PC-9 (cell line): ENCODE measurements around the gene CRY2. TPM values are rescaled to one million over a fixed set of nuclear protein-coding genes. Genes with fewer than 3 reads are reported as not detected.

Experiments used
- BruUV-seq: library from RNA; stranded (reverse); fragments of 400-500 nt; replicated peaks from 2 replicates; lab custom pipeline; 2021; lab: Mats Ljungman, UMichigan
- CTCF ChIA-PET: fragments of 300-600 bp; sonication (Branson Sonifier 250); formaldehyde crosslinking; loops from one replicate; lab custom pipeline; 2022; ENCODE audit warnings: antibody characterized with exemption; lab: Charles Lee
- POLR2A ChIA-PET: fragments of 300-600 bp; sonication (Branson Sonifier 250); formaldehyde crosslinking; loops from one replicate; lab custom pipeline; 2022; ENCODE audit warnings: antibody characterized with exemption; ENCODE audit not compliant: unreplicated experiment; lab: Charles Lee
- DNase-seq, 2 experiments: peaks; one replicate each; pipeline versions ENCODE4 v3.0.0 to v3.0.0-alpha.2; 2015 to 2022; ENCODE audit warnings: mixed read lengths in 1 of 2
- H2AFZ ChIP-seq: fragments of 200-600 bp; sonication (generic); 2 replicates; pipeline ENCODE4 v1.8.1; 2017; ENCODE audit warnings: antibody characterized with exemption
- H3F3A ChIP-seq: fragments of 200-600 bp; sonication (generic); 2 replicates; pipeline ENCODE4 v1.8.1; 2017; ENCODE audit warnings: antibody characterized with exemption, mild to moderate bottlenecking, low read depth; ENCODE audit not compliant: insufficient read depth
- H3K27ac ChIP-seq: fragments of 200-600 bp; sonication (generic); 2 replicates; pipeline ENCODE4 v1.6.1; 2016; ENCODE audit warnings: mixed run types
- H3K27me3 ChIP-seq: fragments of 200-600 bp; sonication (generic); 2 replicates; pipeline ENCODE4 v1.6.1; 2016; ENCODE audit warnings: low read depth, mixed run types; ENCODE audit not compliant: insufficient read depth
- H3K36me3 ChIP-seq: fragments of 200-600 bp; sonication (generic); 2 replicates; pipeline ENCODE4 v1.6.1; 2016; ENCODE audit warnings: low read depth, mixed run types
- H3K4me1 ChIP-seq: fragments of 200-600 bp; sonication (generic); replicated peaks from 2 replicates; pipeline ENCODE4 v1.6.1; 2016; ENCODE audit warnings: mixed run types; ENCODE audit not compliant: insufficient read depth
- H3K4me2 ChIP-seq: fragments of 200-600 bp; sonication (generic); 2 replicates; pipeline ENCODE4 v1.6.1; 2017; ENCODE audit warnings: mixed run types
- H3K4me3 ChIP-seq: fragments of 200-600 bp; sonication (generic); 2 replicates; pipeline ENCODE4 v1.6.1; 2016; ENCODE audit warnings: mixed run types
- H3K79me2 ChIP-seq: fragments of 200-600 bp; sonication (generic); 2 replicates; pipeline ENCODE4 v1.6.1; 2017; ENCODE audit warnings: low read depth, mixed run types
- H3K9me2 ChIP-seq: fragments of 200-600 bp; sonication (generic); 2 replicates; pipeline ENCODE4 v1.8.1; 2017; ENCODE audit warnings: mild to moderate bottlenecking; ENCODE audit not compliant: insufficient read depth
- H3K9me3 ChIP-seq: fragments of 200-600 bp; sonication (generic); 2 replicates; pipeline ENCODE4 v1.8.1; 2016; ENCODE audit warnings: low read depth; ENCODE audit not compliant: insufficient read depth
- H4K20me1 ChIP-seq: fragments of 200-600 bp; sonication (generic); 2 replicates; pipeline ENCODE4 v1.8.1; 2017; ENCODE audit not compliant: insufficient read depth
- EZH2 ChIP-seq: fragments of 200-600 bp; sonication (generic); IDR thresholded peaks from 2 replicates; pipeline ENCODE4 v1.8.0; 2017; ENCODE audit warnings: antibody characterized with exemption, low read depth
- intact Hi-C: fragments of 100-400 bp; cut with micrococcal nuclease; formaldehyde crosslinking; loops from one replicate; pipeline ENCODE4 v1.10.0; 2022; ENCODE audit not compliant: unreplicated experiment
- total RNA-seq: library from RNA; stranded (reverse); gene quantifications from 2 replicates; pipeline ENCODE4 v1.2.3, GENCODE V29; 2021
- TF ChIP-seq, protein P1 (sequence below): fragments of 200-600 bp; sonication (generic); conservative IDR thresholded peaks from 2 replicates; pipeline ENCODE4 v1.6.1; 2017; ENCODE audit warnings: mixed run types, antibody characterized with exemption, mild to moderate bottlenecking, moderate library complexity

CRY2 gene
- total RNA-seq, 1 experiment from 2014 or later: 17.5 TPM

DNA sequence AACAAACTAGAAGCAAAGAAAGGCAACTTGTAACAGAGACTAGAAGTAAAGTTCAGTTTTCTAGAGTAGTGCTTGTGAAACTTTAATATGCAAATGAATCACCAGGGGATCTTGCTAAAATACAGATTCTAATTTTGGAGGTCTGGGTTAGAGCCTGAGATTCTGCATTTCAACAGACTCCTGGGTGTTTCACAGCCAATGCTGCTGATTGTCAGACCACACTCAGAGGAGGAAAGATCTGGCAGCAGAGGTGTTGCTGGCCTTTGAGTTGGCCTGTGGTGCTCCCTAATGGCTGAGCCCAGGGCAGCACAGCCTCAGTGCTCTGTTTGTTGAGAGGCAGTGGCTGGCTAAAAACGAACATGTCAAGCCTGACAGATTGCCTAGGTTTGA lies 5.4 kb downstream of the CRY2 start:
- Histone ChIP-seq H3K9me3 (no peaks in the 10 kb centered on the region), H3K27ac (no peak overlapping the region), H2AFZ (no peak overlapping the region), H3K9me2 (no peaks in the 10 kb centered on the region), H3K4me3 (no peak overlapping the region), H3K79me2 (peaks cover 16% of the 10 kb centered on the region; the same call in 1 of the 2 replicates), H3K36me3 (no peaks in the 10 kb centered on the region), H4K20me1 (peaks cover 16% of the 10 kb centered on the region; the same call in 1 of the 2 replicates), H3K4me2 (no peak overlapping the region), H3K4me1 (peaks cover 11% of the 10 kb centered on the region), H3F3A (no peaks in the 10 kb centered on the region), H3K27me3 (no peaks in the 10 kb centered on the region)
- ChIA-PET POLR2A (no interaction called here), CTCF (no interaction called here)
- TF ChIP-seq, protein P1, sequence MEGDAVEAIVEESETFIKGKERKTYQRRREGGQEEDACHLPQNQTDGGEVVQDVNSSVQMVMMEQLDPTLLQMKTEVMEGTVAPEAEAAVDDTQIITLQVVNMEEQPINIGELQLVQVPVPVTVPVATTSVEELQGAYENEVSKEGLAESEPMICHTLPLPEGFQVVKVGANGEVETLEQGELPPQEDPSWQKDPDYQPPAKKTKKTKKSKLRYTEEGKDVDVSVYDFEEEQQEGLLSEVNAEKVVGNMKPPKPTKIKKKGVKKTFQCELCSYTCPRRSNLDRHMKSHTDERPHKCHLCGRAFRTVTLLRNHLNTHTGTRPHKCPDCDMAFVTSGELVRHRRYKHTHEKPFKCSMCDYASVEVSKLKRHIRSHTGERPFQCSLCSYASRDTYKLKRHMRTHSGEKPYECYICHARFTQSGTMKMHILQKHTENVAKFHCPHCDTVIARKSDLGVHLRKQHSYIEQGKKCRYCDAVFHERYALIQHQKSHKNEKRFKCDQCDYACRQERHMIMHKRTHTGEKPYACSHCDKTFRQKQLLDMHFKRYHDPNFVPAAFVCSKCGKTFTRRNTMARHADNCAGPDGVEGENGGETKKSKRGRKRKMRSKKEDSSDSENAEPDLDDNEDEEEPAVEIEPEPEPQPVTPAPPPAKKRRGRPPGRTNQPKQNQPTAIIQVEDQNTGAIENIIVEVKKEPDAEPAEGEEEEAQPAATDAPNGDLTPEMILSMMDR: no peak
- TF ChIP-seq EZH2: no peak
- no TSS peak for BruUV-seq
- intact Hi-C loops: no loop called here
- DNase-seq: no peak

DNA sequence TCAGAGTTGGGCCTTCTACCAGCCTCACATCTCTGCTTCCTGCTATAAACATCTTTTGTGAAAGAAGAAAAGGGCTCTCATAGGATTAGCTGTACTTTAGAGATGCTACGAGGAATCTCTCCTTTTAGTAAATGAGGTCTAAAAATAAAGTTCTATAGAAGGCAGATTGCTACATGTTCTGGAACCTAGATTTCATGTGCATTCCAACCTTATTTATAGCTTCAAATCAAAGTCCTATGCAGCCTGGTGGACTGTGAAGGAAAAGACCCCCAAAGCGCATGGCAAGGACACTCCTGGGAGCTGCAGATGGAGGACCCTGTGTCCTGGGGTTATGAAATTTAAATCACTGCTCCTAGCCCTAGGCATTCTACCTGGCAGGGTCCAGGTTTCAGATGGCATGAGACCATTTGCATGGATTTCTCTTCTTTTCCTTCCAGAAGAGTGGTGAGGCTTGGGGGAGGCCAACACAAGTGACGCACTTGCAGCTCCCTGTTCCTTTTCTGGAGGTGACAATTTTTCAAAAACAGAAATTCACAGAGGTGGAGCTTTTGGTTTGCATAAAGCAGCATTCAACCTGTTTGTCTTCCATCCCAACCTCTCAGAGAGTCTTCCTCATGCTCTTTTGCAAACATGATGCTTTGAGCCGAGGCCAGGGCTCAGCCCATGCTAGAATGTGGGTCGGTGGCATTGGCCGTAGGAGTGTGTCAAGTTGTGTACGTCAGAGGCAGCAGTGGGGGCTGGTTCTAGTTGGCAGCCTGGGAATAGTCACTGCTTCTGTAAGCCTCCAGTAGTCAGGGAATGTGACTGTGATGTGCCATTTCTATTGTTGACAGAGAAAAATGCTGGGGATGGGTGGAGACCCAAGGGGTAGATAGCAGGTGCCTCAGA lies 6.3 kb downstream of the CRY2 start:
- Histone ChIP-seq H3K27me3 (no peaks in the 10 kb centered on the region), H2AFZ (no peak overlapping the region), H3K4me1 (peaks cover 5% of the 10 kb centered on the region), H3F3A (no peaks in the 10 kb centered on the region), H4K20me1 (peaks cover 16% of the 10 kb centered on the region; the same call in 1 of the 2 replicates), H3K27ac (no peak overlapping the region), H3K9me3 (no peaks in the 10 kb centered on the region), H3K36me3 (0 out of 2 replicates have a peak, but pooled peaks cover under 1% of the 10 kb centered on the region), H3K4me2 (no peak overlapping the region), H3K79me2 (peaks cover 8% of the 10 kb centered on the region; the same call in 1 of the 2 replicates), H3K4me3 (no peak overlapping the region), H3K9me2 (no peaks in the 10 kb centered on the region)
- CTCF ChIA-PET: no interaction called here
- DNase-seq: no peak
- POLR2A ChIA-PET: no interaction called here
- TF ChIP-seq EZH2: no peak
- TF ChIP-seq, protein P1: no peak
- BruUV-seq: no TSS peak
- intact Hi-C loops: no loop called here

DNA sequence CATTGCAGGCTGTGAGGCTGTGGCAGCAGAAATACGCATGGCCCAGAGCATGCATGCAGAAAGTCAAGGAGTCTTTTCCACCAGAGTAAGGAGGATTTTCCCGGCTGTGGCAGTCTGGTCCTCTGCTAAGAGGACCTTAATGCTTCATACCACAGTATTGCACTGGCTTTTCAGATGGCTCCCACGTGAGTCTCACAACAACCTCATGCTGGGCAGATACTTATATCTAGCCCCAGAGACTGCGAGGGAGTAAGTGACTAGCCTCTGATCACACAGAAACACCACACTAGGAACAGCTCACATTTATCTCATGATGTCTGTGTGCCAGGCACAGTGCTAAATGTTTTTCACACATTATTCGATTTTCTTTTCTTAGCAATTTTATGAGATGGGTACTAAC lies 8.0 kb downstream of the CRY2 start:
- CTCF ChIA-PET: no interaction called here
- Histone ChIP-seq H3K27me3 (no peaks in the 10 kb centered on the region), H3K4me3 (no peak overlapping the region), H3K4me2 (no peak overlapping the region), H4K20me1 (0 out of 2 replicates have a peak, but pooled peaks cover 8% of the 10 kb centered on the region), H3K36me3 (0 out of 2 replicates have a peak, but pooled peaks cover 3% of the 10 kb centered on the region), H3K27ac (no peak overlapping the region), H3F3A (no peaks in the 10 kb centered on the region), H3K9me2 (no peaks in the 10 kb centered on the region), H2AFZ (no peak overlapping the region), H3K79me2 (no peaks in the 10 kb centered on the region), H3K4me1 (no peaks in the 10 kb centered on the region), H3K9me3 (no peaks in the 10 kb centered on the region)
- no TSS peak for BruUV-seq
- DNase-seq: no peak
- intact Hi-C loops: no loop called here
- no peak for TF ChIP-seq EZH2
- POLR2A ChIA-PET: interaction anchor here (0.6 kb wide), 1 partner anchor 693 kb away, joined by 27 read pairs; no protein-coding TSS in a partner anchor
